Measurements from ENCODE around the gene APAF1. TPM values are rescaled to one million over a fixed set of nuclear protein-coding genes. Genes with fewer than 3 reads are reported as not detected.

The APAF1 gene
- total RNA-seq, 3 donors from 2014 or later (not counting 1 experiment from before 2014, with no cell fraction given): 33.5 to 43.7 (median 34.9) TPM

- Histone ChIP-seq H3K36me3 (ENCODE audit: control insufficient read depth, insufficient read depth, low read length) (peaks cover 47% of the 10 kb centered on the region), H3K27ac (ENCODE audit: low read length) (no peak overlapping the region), H3K9me3 (ENCODE audit: control insufficient read depth, insufficient read depth, low read length) (no peaks in the 10 kb centered on the region), H3K4me1 (ENCODE audit: control insufficient read depth, insufficient read depth, low read length) (no peaks in the 10 kb centered on the region), H3K27me3 (ENCODE audit: control insufficient read depth, insufficient read depth, low read length) (no peaks in the 10 kb centered on the region), H3K4me3 (ENCODE audit: low read length) (no peak overlapping the region)
- Mint-ChIP-seq H3K27me3 (ENCODE audit: low read depth in 2 of 2) (no peaks in the 10 kb centered on the region), H3K4me3 (no peak overlapping the region), H3K9me3 (no peaks in the 10 kb centered on the region), H3K4me1 (no peaks in the 10 kb centered on the region), H3K36me3 (peaks cover 35% of the 10 kb centered on the region), H3K27ac (peak overlapping the region in 1 of 2 donors; percentile 16)
- DNase-seq (no peak), ATAC-seq (no peak)
- intact Hi-C loops (cut with micrococcal nuclease): no loop called here
- no peak for TF ChIP-seq CTCF (IDR thresholded peaks at IDR 0.05)
Observed at GRCh38 chr12:98733667-98734350, 88.7 kb downstream of the APAF1 start.

GRCh38 chr12:98735821-98736220, 90.7 kb downstream of the APAF1 start:
- Mint-ChIP-seq H3K9me3 (no peaks in the 10 kb centered on the region), H3K4me1 (no peaks in the 10 kb centered on the region), H3K27me3 (ENCODE audit: low read depth in 2 of 2) (peaks cover 0 to 5% of the 10 kb centered on the region in 2 donors), H3K4me3 (no peak overlapping the region), H3K36me3 (peaks cover 26% of the 10 kb centered on the region), H3K27ac (peak overlapping the region in 1 of 2 donors; percentile 28)
- Histone ChIP-seq H3K27me3 (ENCODE audit: control insufficient read depth, insufficient read depth, low read length) (no peaks in the 10 kb centered on the region), H3K27ac (ENCODE audit: low read length) (no peak overlapping the region), H3K4me1 (ENCODE audit: control insufficient read depth, insufficient read depth, low read length) (no peaks in the 10 kb centered on the region), H3K36me3 (ENCODE audit: control insufficient read depth, insufficient read depth, low read length) (peaks cover 32% of the 10 kb centered on the region), H3K9me3 (ENCODE audit: control insufficient read depth, insufficient read depth, low read length) (no peaks in the 10 kb centered on the region), H3K4me3 (ENCODE audit: low read length) (no peak overlapping the region)
- intact Hi-C loops (cut with micrococcal nuclease): no loop called here
- no peak for TF ChIP-seq CTCF (IDR thresholded peaks at IDR 0.05)
- DNase-seq (no peak), ATAC-seq (no peak)
- 97% methylated on average over 6 of the region's 6 CpGs for WGBS (ENCODE audit: insufficient coverage)

GRCh38 chr12:98736352-98737321, 91.5 kb downstream of the APAF1 start:
- DNase-seq (no peak), ATAC-seq (no peak)
- Mint-ChIP-seq H3K4me3 (no peak overlapping the region), H3K9me3 (no peaks in the 10 kb centered on the region), H3K4me1 (no peaks in the 10 kb centered on the region), H3K36me3 (peaks cover 26% of the 10 kb centered on the region), H3K27me3 (ENCODE audit: low read depth in 2 of 2) (peaks cover 6 to 11% of the 10 kb centered on the region in 2 donors), H3K27ac (peak overlapping the region in 1 of 2 donors; percentile 15)
- Histone ChIP-seq H3K27ac (ENCODE audit: low read length) (no peak overlapping the region), H3K27me3 (ENCODE audit: control insufficient read depth, insufficient read depth, low read length) (no peaks in the 10 kb centered on the region), H3K36me3 (ENCODE audit: control insufficient read depth, insufficient read depth, low read length) (peaks cover 24% of the 10 kb centered on the region), H3K9me3 (ENCODE audit: control insufficient read depth, insufficient read depth, low read length) (no peaks in the 10 kb centered on the region), H3K4me1 (ENCODE audit: control insufficient read depth, insufficient read depth, low read length) (no peaks in the 10 kb centered on the region), H3K4me3 (ENCODE audit: low read length) (no peak overlapping the region)
- WGBS (ENCODE audit: insufficient coverage): 96% methylated on average over 10 of the region's 10 CpGs
- intact Hi-C loops (cut with micrococcal nuclease): no loop called here
- no peak for TF ChIP-seq CTCF (IDR thresholded peaks at IDR 0.05)
